AG04450 (cell line): Measurements from ENCODE around the gene NDUFS5. TPM values are rescaled to one million over a fixed set of nuclear protein-coding genes. Genes with fewer than 3 reads are reported as not detected.
"Not testable (repeated sequence)": the region's sequence is repeated elsewhere in the genome, so short reads cannot be mapped to it uniquely, and the experiment has no call there.

Source experiments
- CTCF ChIA-PET: fragments of 300-600, 350-600 bp; formaldehyde crosslinking; extraction: SDS; loops from one replicate; lab custom pipeline; 2022; ENCODE audit warnings: antibody characterized with exemption, inconsistent platforms; lab: Charles Lee
- POLR2A ChIA-PET: fragments of 350-600 bp; formaldehyde crosslinking; extraction: SDS; loops from one replicate; lab custom pipeline; 2021; ENCODE audit warnings: antibody characterized with exemption, inconsistent platforms; lab: Yijun Ruan, JAX
- DNase-seq: peaks from one replicate; pipeline ENCODE4 v3.0.0-alpha.2; 2011; ENCODE audit warnings: low read depth, low spot score
- H3K27ac ChIP-seq: one replicate; pipeline ENCODE4 v1.5.1; 2012; ENCODE audit warnings: low read depth, low read length, control low read depth
- H3K27me3 ChIP-seq: one replicate; pipeline ENCODE4 v1.6.0; 2012; ENCODE audit warnings: low read length; ENCODE audit not compliant: control insufficient read depth, insufficient read depth
- H3K4me3 ChIP-seq: 2 replicates; pipeline ENCODE4 v1.5.1; 2011; ENCODE audit warnings: mild to moderate bottlenecking, low read depth, low read length, control low read depth
- H3K9me3 ChIP-seq: 2 replicates; pipeline ENCODE4 v1.5.1; 2012; ENCODE audit warnings: low read length; ENCODE audit not compliant: control insufficient read depth, insufficient read depth
- CTCF ChIP-seq: IDR thresholded peaks from 2 replicates; pipeline ENCODE4 v1.5.1; 2011; ENCODE audit warnings: low read depth, low read length, control low read depth, inconsistent platforms
- polyA plus RNA-seq: library from polyadenylated mRNA; depleted of rRNA; stranded (reverse); fragments of >200 nt; gene quantifications from 2 replicates; pipeline ENCODE4 v1.2.3, GENCODE V29; 2011

NDUFS5 gene
- polyA plus RNA-seq, 1 experiment: 852 TPM

GRCh38 chr1:39003794-39004193, 22.4 kb upstream of the NDUFS5 start:
- POLR2A ChIA-PET: no interaction called here
- no peak for DNase-seq
- TF ChIP-seq CTCF: no peak
- Histone ChIP-seq H3K9me3 (no peaks in the 10 kb centered on the region), H3K27ac (no peak overlapping the region), H3K27me3 (no peaks in the 10 kb centered on the region), H3K4me3 (no peak overlapping the region)
- CTCF ChIA-PET: interaction anchor here (1.5 kb wide), 1 partner anchor 95 kb away, joined by 3 read pairs; no protein-coding TSS in a partner anchor

GRCh38 chr1:39006287-39006686, 19.9 kb upstream of the NDUFS5 start:
- H3K4me3 ChIP-seq: no peak overlapping the region
- ChIA-PET POLR2A (no interaction called here), CTCF (interaction anchor here (1.2 to 1.4 kb wide), 3 partner anchors 9 to 16 kb away, joined by 3 to 4 read pairs (median 4); no protein-coding TSS in a partner anchor)
- no peak overlapping the region for H3K27ac ChIP-seq
- no peaks in the 10 kb centered on the region for H3K27me3 ChIP-seq
- TF ChIP-seq CTCF: no peak
- H3K9me3 ChIP-seq: no peaks in the 10 kb centered on the region
- no peak for DNase-seq

- TF ChIP-seq CTCF: no peak
- H3K27me3 ChIP-seq: no peaks in the 10 kb centered on the region
- no peaks in the 10 kb centered on the region for H3K9me3 ChIP-seq
- POLR2A ChIA-PET: no interaction called here
- CTCF ChIA-PET: interaction anchor here (0.9 to 1.4 kb wide), 4 partner anchors 9 to 19 kb away, joined by 3 to 4 read pairs (median 4); partner anchors contain the start of gene NDUFS5
- H3K27ac ChIP-seq: no peak overlapping the region
- no peak overlapping the region for H3K4me3 ChIP-seq
- no peak for DNase-seq
Measured at GRCh38 chr1:39006726-39007645, 19.2 kb upstream of the NDUFS5 start.

GRCh38 chr1:39014956-39015355, 11.2 kb upstream of the NDUFS5 start:
- POLR2A ChIA-PET, H3K9me3 ChIP-seq, DNase-seq, CTCF ChIA-PET, H3K4me3 ChIP-seq, H3K27ac ChIP-seq, H3K27me3 ChIP-seq: not testable (repeated sequence)

- POLR2A ChIA-PET: no interaction called here
- no peak for DNase-seq
- no peak overlapping the region for H3K4me3 ChIP-seq
- CTCF ChIA-PET: interaction anchor here (1.3 kb wide), 1 partner anchor 10 kb away, joined by 4 read pairs; no protein-coding TSS in a partner anchor
- no peak overlapping the region for H3K27ac ChIP-seq
- no peaks in the 10 kb centered on the region for H3K9me3 ChIP-seq
- no peaks in the 10 kb centered on the region for H3K27me3 ChIP-seq
- no peak for TF ChIP-seq CTCF
Measured at GRCh38 chr1:39016604-39017171, 9.5 kb upstream of the NDUFS5 start.
